RPMI8226 (cell line): ENCODE data around the gene VLDLR.

Experiments
- DNase-seq: peaks from one replicate; pipeline ENCODE4 v3.0.0-alpha.2; 2015

Gene VLDLR

GRCh38 chr9:2621722-2622460 is at the start of gene VLDLR:
TSS of gene VLDLR (plus strand) at chr9:2621787. CDS start at chr9:2622190, 403 bp downstream.
- peak; percentile 36 for DNase-seq

GRCh38 chr9:2574203-2574602 is 47.4 kb upstream of the VLDLR start:
- DNase-seq, result no peak

GRCh38 chr9:2576631-2577030 is 45.0 kb upstream of the VLDLR start:
- DNase-seq, result no peak

GRCh38 chr9:2583308-2584013 is 38.1 kb upstream of the VLDLR start:
- DNase-seq, result no peak

- DNase-seq, result no peak
Measured at GRCh38 chr9:2591967-2592366, 29.6 kb upstream of the VLDLR start.

- no peak for DNase-seq
Measured at GRCh38 chr9:2593744-2594143, 27.8 kb upstream of the VLDLR start.

- DNase-seq, result no peak
Measured at GRCh38 chr9:2595973-2596372, 25.6 kb upstream of the VLDLR start.

- DNase-seq, result no peak
Measured at GRCh38 chr9:2597483-2597882, 24.1 kb upstream of the VLDLR start.

GRCh38 chr9:2599896-2600295 is 21.7 kb upstream of the VLDLR start:
- no peak for DNase-seq

- DNase-seq, result no peak
Measured at GRCh38 chr9:2600307-2600706, 21.3 kb upstream of the VLDLR start.

GRCh38 chr9:2601785-2602378 is 19.7 kb upstream of the VLDLR start:
- no peak for DNase-seq

GRCh38 chr9:2602704-2603116 is 18.9 kb upstream of the VLDLR start:
- no peak for DNase-seq

- DNase-seq, result no peak
Measured at GRCh38 chr9:2603621-2604020, 18.0 kb upstream of the VLDLR start.

GRCh38 chr9:2605246-2605645 is 16.3 kb upstream of the VLDLR start:
- DNase-seq, result no peak

- no peak for DNase-seq
Measured at GRCh38 chr9:2608276-2608675, 13.3 kb upstream of the VLDLR start.

GRCh38 chr9:2610985-2611384 is 10.6 kb upstream of the VLDLR start:
- no peak for DNase-seq

GRCh38 chr9:2611961-2612360 is 9.6 kb upstream of the VLDLR start:
- DNase-seq, result no peak

GRCh38 chr9:2613730-2614271 is 7.8 kb upstream of the VLDLR start:
- no peak for DNase-seq

GRCh38 chr9:2615497-2615896 is 6.1 kb upstream of the VLDLR start:
- DNase-seq, result no peak

- no peak for DNase-seq
Measured at GRCh38 chr9:2616692-2617377, 4.8 kb upstream of the VLDLR start.

- no peak for DNase-seq
Measured at GRCh38 chr9:2618289-2618688, 3.3 kb upstream of the VLDLR start.

- peak; percentile 15 for DNase-seq
Measured at GRCh38 chr9:2620919-2621721, 467 bp upstream of the VLDLR start.
